ENCODE results near the gene GTSE1. TPM values are rescaled to one million over a fixed set of nuclear protein-coding genes. Genes with fewer than 3 reads are reported as not detected.

GTSE1 gene
- polyA plus RNA-seq, 1 donor (not counting 4 experiments of a cell fraction or from before 2014, with no cell fraction given), result 4.7 TPM

GRCh38 chr22:46272196-46272595, 24.5 kb upstream of the GTSE1 start:
- dilution Hi-C loops (cut with MboI; ENCODE audit: extremely low pct_ligation_motif_present, low sequenced_read_pairs), result no loop called here
- TF ChIP-seq EZH2 (IDR thresholded peaks at IDR 0.05; ENCODE audit: low read length) (no peak), CTCF (optimal IDR thresholded peaks at IDR 0.05 in 1 of 3, IDR thresholded peaks at IDR 0.05 in 1 of 3, conservative IDR thresholded peaks at IDR 0.05 in 1 of 3; ENCODE audit: extremely low read depth in 1 of 3, insufficient read depth in 2 of 3, low read length in 3 of 3) (no peak)
- Histone ChIP-seq H3K27ac (ENCODE audit: control insufficient read depth, insufficient read depth, low read length) (no peak overlapping the region), H3K4me3 (ENCODE audit: control insufficient read depth in 2 of 3, extremely low read depth in 1 of 3, insufficient read depth in 2 of 3, low read depth in 1 of 3, low read length in 3 of 3) (no peak overlapping the region), H3K79me2 (ENCODE audit: control insufficient read depth, insufficient read depth, low read length) (no peaks in the 10 kb centered on the region), H3K9ac (ENCODE audit: control insufficient read depth, extremely low read depth, insufficient read depth, low read length) (no peak overlapping the region), H3K9me3 (ENCODE audit: control insufficient read depth, low read depth, low read length) (no peaks in the 10 kb centered on the region), H2AFZ (ENCODE audit: control insufficient read depth, low read length) (no peak overlapping the region), H3K4me1 (ENCODE audit: control insufficient read depth, extremely low read depth, insufficient read depth, low read length) (peaks cover 3% of the 10 kb centered on the region), H3K36me3 (ENCODE audit: control insufficient read depth in 2 of 2, extremely low read depth in 1 of 2, insufficient read depth in 2 of 2, low read length in 2 of 2) (peaks cover 11 to 24% of the 10 kb centered on the region in 2 experiments), H3K9me1 (ENCODE audit: control insufficient read depth, extremely low read depth, insufficient read depth, low read length) (no peaks in the 10 kb centered on the region), H4K20me1 (ENCODE audit: control insufficient read depth, extremely low read depth, insufficient read depth, low read length) (no peaks in the 10 kb centered on the region), H3K27me3 (ENCODE audit: control insufficient read depth, extremely low read depth, insufficient read depth, low read length) (no peaks in the 10 kb centered on the region), H3K4me2 (ENCODE audit: control insufficient read depth, extremely low read depth, insufficient read depth, low read depth, low read length) (no peak overlapping the region)
- DNase-seq (ENCODE audit: low read depth, low spot score) (no peak), FAIRE-seq (no peak)

GRCh38 chr22:46272762-46273431, 23.8 kb upstream of the GTSE1 start:
- Histone ChIP-seq H3K9me1 (ENCODE audit: control insufficient read depth, extremely low read depth, insufficient read depth, low read length) (no peaks in the 10 kb centered on the region), H3K4me1 (ENCODE audit: control insufficient read depth, extremely low read depth, insufficient read depth, low read length) (peaks cover 3% of the 10 kb centered on the region), H3K9me3 (ENCODE audit: control insufficient read depth, low read depth, low read length) (no peaks in the 10 kb centered on the region), H3K4me3 (ENCODE audit: control insufficient read depth in 2 of 3, extremely low read depth in 1 of 3, insufficient read depth in 2 of 3, low read depth in 1 of 3, low read length in 3 of 3) (no peak overlapping the region), H3K4me2 (ENCODE audit: control insufficient read depth, extremely low read depth, insufficient read depth, low read depth, low read length) (no peak overlapping the region), H3K79me2 (ENCODE audit: control insufficient read depth, insufficient read depth, low read length) (no peaks in the 10 kb centered on the region), H3K36me3 (ENCODE audit: control insufficient read depth in 2 of 2, extremely low read depth in 1 of 2, insufficient read depth in 2 of 2, low read length in 2 of 2) (peaks cover 13 to 24% of the 10 kb centered on the region in 2 experiments), H2AFZ (ENCODE audit: control insufficient read depth, low read length) (no peak overlapping the region), H3K27ac (ENCODE audit: control insufficient read depth, insufficient read depth, low read length) (no peak overlapping the region), H3K9ac (ENCODE audit: control insufficient read depth, extremely low read depth, insufficient read depth, low read length) (no peak overlapping the region), H4K20me1 (ENCODE audit: control insufficient read depth, extremely low read depth, insufficient read depth, low read length) (no peaks in the 10 kb centered on the region), H3K27me3 (ENCODE audit: control insufficient read depth, extremely low read depth, insufficient read depth, low read length) (no peaks in the 10 kb centered on the region)
- FAIRE-seq (no peak), DNase-seq (ENCODE audit: low read depth, low spot score) (no peak)
- TF ChIP-seq CTCF (optimal IDR thresholded peaks at IDR 0.05 in 1 of 3, IDR thresholded peaks at IDR 0.05 in 1 of 3, conservative IDR thresholded peaks at IDR 0.05 in 1 of 3; ENCODE audit: extremely low read depth in 1 of 3, insufficient read depth in 2 of 3, low read length in 3 of 3), result no peak
- TF ChIP-seq EZH2 (IDR thresholded peaks at IDR 0.05; ENCODE audit: low read length), result no peak
- dilution Hi-C loops (cut with MboI; ENCODE audit: extremely low pct_ligation_motif_present, low sequenced_read_pairs), result no loop called here
